NCI-H2227 (cell line): Measurements from ENCODE around the gene OXGR1.

Source experiments
- DNase-seq: peaks from one replicate; lab custom pipeline; 2025; ENCODE audit not compliant: unreplicated experiment; lab: John Stamatoyannopoulos, UW

Gene OXGR1

DNA sequence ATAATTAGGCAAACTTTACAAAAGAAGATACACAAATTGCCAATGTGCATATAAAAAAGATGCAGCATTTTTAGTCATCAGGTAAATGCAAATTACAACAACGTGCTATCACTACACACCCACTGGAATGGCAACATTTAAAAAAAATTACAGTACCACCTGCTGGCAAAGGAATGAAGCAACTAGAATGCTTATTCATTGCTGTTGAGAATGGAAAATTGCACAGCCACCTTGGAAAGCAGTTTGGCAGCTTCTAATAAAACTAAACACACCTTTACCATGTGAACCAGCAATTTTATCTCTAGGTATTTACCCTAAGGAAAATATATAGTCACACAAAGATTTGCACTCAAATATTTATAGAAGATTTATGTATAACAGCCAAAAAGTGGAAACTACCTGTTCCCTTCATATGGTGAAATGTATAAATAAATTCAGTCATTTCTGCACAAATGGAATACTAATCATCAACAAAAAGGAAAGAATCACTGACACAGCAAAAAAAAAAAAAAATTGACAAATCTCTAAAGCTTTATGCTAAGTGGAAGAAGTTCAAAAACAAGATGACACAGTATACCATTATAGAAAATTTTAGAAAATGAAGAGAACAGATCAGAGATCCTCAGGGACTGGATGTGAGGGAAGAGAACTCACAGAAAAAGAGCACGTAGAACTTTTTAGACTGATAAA, 30.3 kb downstream of the OXGR1 start:
- DNase-seq = no peak

DNA sequence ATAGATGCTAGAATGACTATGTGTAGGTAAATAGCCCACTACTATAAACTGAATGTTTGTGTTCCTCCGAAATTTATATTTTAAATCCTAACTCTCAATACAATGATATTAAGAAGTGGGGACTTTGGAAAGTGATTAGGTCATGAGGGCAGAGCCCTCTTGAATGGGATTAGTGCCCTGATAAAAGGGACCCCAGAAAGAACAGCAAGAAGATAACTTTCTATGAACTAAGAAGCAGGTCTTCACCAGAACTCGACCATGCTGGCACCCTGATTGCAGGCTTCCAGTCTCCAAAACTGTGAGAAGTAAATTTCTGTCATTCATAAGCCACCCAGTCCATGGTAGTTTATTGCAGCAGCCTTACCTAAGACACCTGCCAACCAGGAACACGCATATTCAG, 33.9 kb downstream of the OXGR1 start:
- no peak for DNase-seq

DNA sequence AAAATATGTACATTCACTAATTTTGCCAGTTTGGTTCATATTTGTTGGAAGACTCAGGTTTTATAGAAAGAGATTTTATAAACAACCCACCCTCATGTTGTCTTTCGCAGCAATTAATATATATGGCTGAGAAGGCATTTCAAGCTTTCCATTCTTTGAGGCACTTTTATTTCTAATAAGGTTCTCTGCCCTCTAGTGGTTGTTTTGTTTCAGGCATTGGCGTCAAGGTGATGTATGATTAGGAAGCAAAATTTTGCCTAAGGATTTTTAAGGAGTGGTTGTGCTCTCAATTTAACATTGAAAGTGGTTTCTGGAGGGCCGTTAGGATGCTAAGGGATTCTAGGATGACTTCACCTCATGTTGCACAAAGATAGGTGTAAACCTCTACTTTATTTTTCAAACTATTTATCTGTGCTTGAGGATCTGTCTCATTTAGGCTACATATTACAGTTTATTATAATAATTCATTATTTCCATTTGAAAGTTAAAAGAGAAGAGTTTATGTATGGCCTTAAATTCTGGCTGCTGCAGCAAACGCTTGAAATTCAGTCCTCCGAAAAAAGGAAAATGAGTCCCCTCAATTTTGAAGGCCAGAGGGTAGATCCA, 35.9 kb downstream of the OXGR1 start:
- peak; percentile 5 for DNase-seq

DNA sequence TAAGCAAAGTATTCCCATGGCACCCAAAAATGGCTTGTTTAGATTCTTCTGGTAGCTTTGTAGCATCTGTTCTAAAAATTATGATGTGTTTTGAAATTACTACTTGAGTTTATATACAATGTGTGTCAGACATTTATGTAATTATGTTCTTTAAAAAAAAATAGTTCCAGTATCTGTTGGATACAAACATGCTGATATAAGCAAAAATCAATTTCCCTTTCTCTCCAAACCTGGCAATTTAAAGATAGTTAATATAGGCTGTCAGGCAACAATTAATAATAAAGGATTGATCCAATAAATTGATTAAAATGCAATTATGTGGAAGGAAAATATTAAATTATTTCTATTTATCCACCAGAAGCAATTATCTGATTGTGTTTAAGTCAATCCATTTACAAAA, 41.7 kb downstream of the OXGR1 start:
- no peak for DNase-seq

DNA sequence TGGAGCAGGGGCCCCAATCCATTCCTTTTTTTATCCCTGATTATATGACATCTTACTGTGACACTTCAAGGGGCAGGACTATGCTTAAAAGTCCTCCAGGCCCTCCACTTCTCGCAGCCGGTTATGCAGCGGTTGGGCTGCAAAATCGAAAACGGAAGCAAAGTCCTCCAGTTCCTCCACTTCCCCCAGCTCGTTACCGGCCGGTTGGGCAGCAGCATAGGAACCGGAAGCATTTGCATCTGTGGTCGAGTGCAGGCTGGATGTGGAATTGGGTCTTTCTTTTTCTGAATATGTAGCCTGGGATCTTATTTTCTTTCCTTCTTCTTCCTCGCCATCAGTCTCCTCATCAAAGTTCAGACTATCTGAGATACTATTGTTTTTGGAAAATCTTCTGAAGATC, 46.1 kb downstream of the OXGR1 start:
- no peak for DNase-seq

DNA sequence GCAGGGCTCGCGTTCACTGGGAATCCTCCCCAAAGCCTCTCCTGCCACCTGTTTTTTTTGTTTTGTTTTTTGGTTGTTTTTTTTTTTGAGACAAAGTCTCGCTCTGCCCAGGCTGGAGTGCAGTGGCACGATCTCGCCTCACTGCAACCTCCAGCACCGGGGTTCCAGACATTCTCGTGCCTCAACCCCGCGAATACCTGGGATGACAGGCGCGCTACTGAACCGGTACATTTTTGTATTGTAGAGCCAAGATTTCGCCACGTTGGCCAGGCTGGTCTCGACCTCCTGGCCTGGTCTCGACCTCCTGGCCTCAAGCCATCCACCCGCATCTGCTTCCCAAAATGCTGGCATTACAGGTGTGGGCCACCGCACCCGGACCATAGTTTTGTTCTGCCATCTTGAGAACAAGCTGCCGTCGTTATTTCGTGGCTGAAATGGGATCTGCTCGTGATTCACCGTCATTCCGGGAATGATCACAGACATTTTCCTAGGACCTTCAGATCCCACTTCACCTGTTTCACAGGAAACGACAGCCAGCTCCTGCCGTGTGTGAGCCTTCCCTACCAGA, 46.8 kb downstream of the OXGR1 start:
- DNase-seq = no peak

DNA sequence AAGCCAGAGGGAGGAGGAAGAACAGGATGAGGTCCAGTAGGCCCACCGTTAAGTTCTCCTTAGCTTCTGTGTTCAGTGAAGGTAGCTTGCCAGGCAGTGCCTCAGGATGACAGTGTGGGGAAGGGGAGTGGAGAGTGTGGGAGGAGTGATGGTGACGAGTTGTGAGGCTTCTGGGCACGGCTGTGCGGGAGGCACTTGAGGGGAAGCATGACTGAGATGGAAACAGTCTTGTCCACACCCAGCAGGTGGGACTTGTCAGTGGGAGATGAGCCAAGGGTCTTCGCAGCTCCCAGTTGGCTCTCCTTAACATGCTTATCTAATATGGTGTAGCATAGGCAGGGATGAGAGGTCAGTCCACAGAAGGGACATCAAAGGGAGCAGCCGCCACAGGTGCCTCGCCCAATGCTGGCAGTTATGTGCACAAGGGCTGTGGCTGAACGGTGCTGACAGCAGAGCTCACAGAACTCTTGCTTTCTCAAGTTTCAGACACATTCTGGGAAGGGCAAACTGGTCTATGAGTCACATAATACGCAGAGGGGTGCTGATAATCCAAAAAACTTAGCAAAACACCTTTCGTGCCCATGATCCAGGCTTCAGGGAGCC, 47.5 kb downstream of the OXGR1 start:
- DNase-seq = no peak

DNA sequence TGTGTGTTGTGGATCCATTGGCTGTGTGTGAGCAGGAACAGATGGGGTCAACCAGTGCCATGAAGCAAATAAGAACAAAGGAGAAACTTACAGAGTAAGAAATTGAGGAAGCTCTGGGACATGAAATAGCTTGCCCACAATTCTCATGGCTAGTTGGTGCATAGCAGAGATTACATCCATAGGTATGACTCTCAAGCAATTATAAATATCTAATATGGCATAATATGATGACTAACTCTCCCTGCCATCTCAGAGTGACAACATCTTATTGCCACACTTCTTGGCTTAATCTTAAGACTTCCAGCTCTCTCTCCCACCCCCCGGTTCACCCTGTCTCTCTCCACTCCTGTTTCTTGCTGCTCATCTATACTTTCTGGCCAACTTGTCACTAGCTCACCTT, 53.3 kb downstream of the OXGR1 start:
- no peak for DNase-seq

DNA sequence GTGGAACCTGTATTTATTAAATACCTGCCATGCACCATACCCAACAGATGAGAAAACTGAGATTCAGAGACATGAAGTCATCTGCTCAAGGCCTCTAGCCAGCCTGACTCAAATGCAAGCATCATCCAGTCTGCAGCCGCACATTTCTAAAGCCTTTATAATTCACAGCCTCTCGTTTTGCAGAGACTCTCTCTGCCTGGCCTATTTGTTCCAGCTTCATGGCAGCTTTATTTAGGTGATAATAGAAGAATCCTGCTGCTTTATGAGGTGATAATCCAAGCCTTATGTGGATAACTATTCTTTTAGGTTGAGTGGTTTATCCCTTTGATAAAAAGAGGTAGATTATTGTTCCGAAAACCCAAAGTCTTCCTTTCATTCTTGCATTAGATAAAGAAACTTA, 58.4 kb downstream of the OXGR1 start:
- DNase-seq = no peak
